Upper lobe of left lung (tissue), 6 donors: ENCODE results near the gene STX3. TPM values are rescaled to one million over a fixed set of nuclear protein-coding genes. Genes with fewer than 3 reads are reported as not detected.

Experiments used
- ATAC-seq, 2 donors: fragments of 200-7000 bp; cut with Tn5 transposase; one replicate each; pipeline ENCODE4 v1.9.1; 2022; ENCODE audit warnings: mild to moderate bottlenecking in 2 of 2, moderate library complexity in 2 of 2; ENCODE audit not compliant: low FRiP score in 2 of 2
- DNase-seq, 2 donors: peaks; one replicate each; pipeline ENCODE4 v3.0.0-alpha.2; 2019 to 2020
- H3K27ac ChIP-seq, 4 donors: fragments of 200-600 bp; sonication (generic); one replicate each; pipeline ENCODE4 v1.5.1; 2016 to 2019
- H3K27me3 ChIP-seq, 4 donors: fragments of 200-600 bp; sonication (generic); one replicate each; pipeline ENCODE4 v1.5.1; 2017 to 2019
- H3K36me3 ChIP-seq, 4 donors: fragments of 200-600 bp; sonication (generic); one replicate each; pipeline ENCODE4 v1.5.1; 2016 to 2019
- H3K4me1 ChIP-seq, 4 donors: fragments of 200-600 bp; sonication (generic); one replicate each; pipeline ENCODE4 v1.5.1; 2018 to 2019
- H3K4me3 ChIP-seq, 4 donors: fragments of 200-600 bp; sonication (generic); one replicate each; pipeline ENCODE4 v1.5.1; 2017 to 2019; ENCODE audit warnings: mild to moderate bottlenecking in 2 of 4, moderate library complexity in 1 of 4
- H3K9me3 ChIP-seq, 4 donors: fragments of 200-600 bp; sonication (generic); one replicate each; pipeline ENCODE4 v1.5.1; 2018 to 2019
- CTCF ChIP-seq, 6 experiments: fragments of 450-650 bp in 4 of 6; fragments of 200-600 bp in 2 of 6; sonication (generic) in 2 of 6; IDR thresholded peaks; one replicate each; pipeline ENCODE4 v1.5.1; 2016 to 2019; ENCODE audit warnings: antibody characterized with exemption in 6 of 6
- EP300 ChIP-seq, 4 donors: sonication (generic); formaldehyde crosslinking; IDR thresholded peaks; one replicate each; pipeline ENCODE4 v1.5.1; 2017; ENCODE audit warnings: antibody characterized with exemption in 4 of 4, control low read depth in 2 of 4
- POLR2A ChIP-seq, 4 donors: fragments of 450-650 bp; IDR thresholded peaks; one replicate each; pipeline ENCODE4 v1.5.1; 2016 to 2017; ENCODE audit warnings: antibody characterized with exemption in 4 of 4, mild to moderate bottlenecking in 2 of 4
- POLR2AphosphoS5 ChIP-seq, 2 donors: sonication (generic); formaldehyde crosslinking; IDR thresholded peaks; one replicate each; pipeline ENCODE4 v1.5.1; 2017; ENCODE audit warnings: antibody characterized with exemption in 2 of 2
- WGBS, 2 donors: methylation state at CpG; one replicate each; pipeline ENCODE4 v1.1.5; 2017 to 2018; 5-methylcytosine and 5-hydroxymethylcytosine counted together
- total RNA-seq, 6 donors: library from RNA; depleted of rRNA in 4 of 6; stranded (reverse); fragments of >200 nt in 4 of 6; gene quantifications; one replicate each; pipeline versions ENCODE4 v1.1.0 to v1.2.1, GENCODE V29; 2016 to 2021
- donor health status: DM: no; HTN: no; CAD: no; lungs with moderate emphysema.
- donor health status: DM: no; HTN: yes; CAD: no; lungs with severe emphysema.

STX3 gene
- total RNA-seq, 6 donors from 2014 or later = 65.0 to 145 (median 135) TPM

- Histone ChIP-seq H3K4me3 (no peak overlapping the region), H3K4me1 (peaks cover 44 to 56% (median 47%) of the 10 kb centered on the region in 4 donors), H3K27ac (peak overlapping the region in 2 of 4 donors; percentile 24 to 35), H3K36me3 (no peaks in the 10 kb centered on the region), H3K9me3 (no peaks in the 10 kb centered on the region), H3K27me3 (no peaks in the 10 kb centered on the region)
- TF ChIP-seq EP300 (IDR thresholded peaks at IDR 0.05) (no peak), POLR2A (IDR thresholded peaks at IDR 0.05) (no peak), CTCF (IDR thresholded peaks at IDR 0.05) (no peak), POLR2AphosphoS5 (IDR thresholded peaks at IDR 0.05) (no peak)
- ATAC-seq (no peak), DNase-seq (no peak)
- WGBS, 2 donors = 64 to 79% methylated on average over 6 of the region's 6 CpGs
Observed at GRCh38 chr11:59761993-59762392, 6.8 kb downstream of the STX3 start.

- Histone ChIP-seq H3K36me3 (no peaks in the 10 kb centered on the region), H3K9me3 (no peaks in the 10 kb centered on the region), H3K27me3 (no peaks in the 10 kb centered on the region), H3K4me3 (no peak overlapping the region), H3K27ac (peak overlapping the region in 3 of 4 donors; percentile 11 to 49 (median 27)), H3K4me1 (peaks cover 55 to 71% (median 61%) of the 10 kb centered on the region in 4 donors)
- TF ChIP-seq CTCF (IDR thresholded peaks at IDR 0.05) = no peak
- TF ChIP-seq EP300 (IDR thresholded peaks at IDR 0.05) = no peak
- no peak for TF ChIP-seq POLR2AphosphoS5 (IDR thresholded peaks at IDR 0.05)
- TF ChIP-seq POLR2A (IDR thresholded peaks at IDR 0.05) = no peak
- 77 to 84% methylated on average over 4 of the region's 4 CpGs for WGBS, 2 donors
- DNase-seq = no peak
- peak in 1 of 2 donors; percentile 48 for ATAC-seq
Observed at GRCh38 chr11:59765068-59765735, 10.0 kb downstream of the STX3 start.

- no peaks in the 10 kb centered on the region for H3K27me3 ChIP-seq
- H3K27ac ChIP-seq = peak overlapping the region in 2 of 4 donors; percentile 38 to 42
- DNase-seq = no peak
- H3K4me3 ChIP-seq = no peak overlapping the region
- no peaks in the 10 kb centered on the region for H3K9me3 ChIP-seq
- WGBS, 2 donors = 73 to 77% methylated on average over 5 to 6 of the region's 6 CpGs
- no peaks in the 10 kb centered on the region for H3K36me3 ChIP-seq
- ATAC-seq = no peak
- no peak for TF ChIP-seq CTCF (IDR thresholded peaks at IDR 0.05)
- TF ChIP-seq POLR2AphosphoS5 (IDR thresholded peaks at IDR 0.05) = no peak
- no peak for TF ChIP-seq POLR2A (IDR thresholded peaks at IDR 0.05)
- TF ChIP-seq EP300 (IDR thresholded peaks at IDR 0.05) = no peak
- peaks cover 66 to 86% (median 70%) of the 10 kb centered on the region in 4 donors for H3K4me1 ChIP-seq
Observed at GRCh38 chr11:59766542-59767224, 11.5 kb downstream of the STX3 start.

- ATAC-seq (no peak), DNase-seq (no peak)
- no peaks in the 10 kb centered on the region for H3K9me3 ChIP-seq
- H3K4me1 ChIP-seq = peaks cover 67 to 86% (median 70%) of the 10 kb centered on the region in 4 donors
- peak overlapping the region in 2 of 4 donors; percentile 38 to 42 for H3K27ac ChIP-seq
- H3K4me3 ChIP-seq = no peak overlapping the region
- WGBS, 2 donors = 46 to 73% methylated on average over 1 of the region's 1 CpG
- no peaks in the 10 kb centered on the region for H3K27me3 ChIP-seq
- no peak for TF ChIP-seq EP300 (IDR thresholded peaks at IDR 0.05)
- TF ChIP-seq POLR2AphosphoS5 (IDR thresholded peaks at IDR 0.05) = no peak
- no peak for TF ChIP-seq CTCF (IDR thresholded peaks at IDR 0.05)
- TF ChIP-seq POLR2A (IDR thresholded peaks at IDR 0.05) = no peak
- no peaks in the 10 kb centered on the region for H3K36me3 ChIP-seq
Observed at GRCh38 chr11:59767225-59767611, 12.0 kb downstream of the STX3 start.
